Sigmoid colon (tissue), 4 donors: Measurements from ENCODE around the gene GALNT14.

Source experiments
- CTCF ChIP-seq, 4 experiments: fragments of 450-650 bp in 3 of 4; fragments of 200-600 bp in 1 of 4; IDR thresholded peaks; one replicate each; pipeline ENCODE4 v1.5.1; 2016 to 2019; ENCODE audit warnings: antibody characterized with exemption in 4 of 4, mild to moderate bottlenecking in 3 of 4, moderate library complexity in 2 of 4
- EP300 ChIP-seq, 4 donors: sonication (generic); formaldehyde crosslinking; IDR thresholded peaks; one replicate each; pipeline ENCODE4 v1.6.1; 2017; ENCODE audit warnings: antibody characterized with exemption in 4 of 4
- POLR2A ChIP-seq, 2 donors: fragments of 450-650 bp; IDR thresholded peaks; one replicate each; pipeline ENCODE4 v1.6.1; 2016; ENCODE audit warnings: antibody characterized with exemption in 2 of 2, mild to moderate bottlenecking in 2 of 2, moderate library complexity in 2 of 2
- POLR2AphosphoS5 ChIP-seq, 4 donors: sonication (generic); formaldehyde crosslinking; IDR thresholded peaks; one replicate each; pipeline ENCODE4 v1.6.1; 2017; ENCODE audit warnings: antibody characterized with exemption in 4 of 4

DNA sequence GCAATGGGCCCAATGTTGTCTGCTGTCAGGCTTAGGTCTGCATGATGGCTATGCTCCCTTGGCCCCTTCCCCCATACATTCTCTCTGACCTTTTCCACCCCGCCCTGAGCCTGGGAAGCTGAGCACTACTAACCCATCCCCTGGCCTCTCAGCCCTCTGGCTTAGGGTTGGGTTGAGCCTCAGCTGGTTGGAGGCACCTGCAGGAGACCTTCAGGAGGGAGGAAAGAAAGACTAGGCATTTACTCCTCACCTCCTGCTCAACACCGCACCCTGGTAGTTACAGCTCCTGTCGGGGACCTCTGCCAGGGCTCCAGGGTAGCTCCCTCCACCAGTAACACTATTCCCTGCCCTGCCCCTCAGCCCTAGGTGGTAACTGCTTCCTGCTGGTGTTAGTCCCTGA, 80.5 kb downstream of the GALNT14 start:
- no peak for TF ChIP-seq CTCF (IDR thresholded peaks at IDR 0.05)
- TF ChIP-seq EP300 (IDR thresholded peaks at IDR 0.05): no peak
- TF ChIP-seq POLR2A (IDR thresholded peaks at IDR 0.05): no peak
- no peak for TF ChIP-seq POLR2AphosphoS5 (IDR thresholded peaks at IDR 0.05)
